ENCODE measurements around the gene HEATR1.
"Not testable (repeated sequence)": the region's sequence is repeated elsewhere in the genome, so short reads cannot be mapped to it uniquely, and the experiment has no call there.

HEATR1 gene

GRCh38 chr1:236581528-236581927 lies 22.8 kb downstream of the HEATR1 start:
- no peak for DNase-seq (ENCODE audit: low read depth in 2 of 2)

GRCh38 chr1:236580404-236580803 lies 23.9 kb downstream of the HEATR1 start:
- DNase-seq (ENCODE audit: low read depth in 2 of 2) = not testable (repeated sequence)

DNA sequence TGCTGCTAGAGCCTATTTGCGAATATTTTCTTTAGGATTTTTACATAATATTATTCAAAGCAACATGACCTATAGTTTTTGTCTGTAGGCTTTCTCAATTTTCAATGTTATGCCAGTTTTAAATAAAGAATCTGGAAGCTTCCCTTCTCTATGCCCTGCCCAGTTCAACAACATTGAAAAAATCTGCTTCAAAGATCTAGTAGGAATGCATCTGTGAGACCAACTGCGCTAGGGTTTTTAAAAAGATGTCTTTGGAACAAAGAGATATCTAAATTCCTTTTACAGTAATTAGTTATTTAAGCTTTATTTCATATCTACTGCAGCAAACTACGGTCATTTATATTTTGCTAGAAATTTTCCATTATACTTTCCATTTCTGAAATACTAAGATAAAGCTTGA lies 25.7 kb downstream of the HEATR1 start:
- no peak for DNase-seq (ENCODE audit: low read depth in 2 of 2)

DNA sequence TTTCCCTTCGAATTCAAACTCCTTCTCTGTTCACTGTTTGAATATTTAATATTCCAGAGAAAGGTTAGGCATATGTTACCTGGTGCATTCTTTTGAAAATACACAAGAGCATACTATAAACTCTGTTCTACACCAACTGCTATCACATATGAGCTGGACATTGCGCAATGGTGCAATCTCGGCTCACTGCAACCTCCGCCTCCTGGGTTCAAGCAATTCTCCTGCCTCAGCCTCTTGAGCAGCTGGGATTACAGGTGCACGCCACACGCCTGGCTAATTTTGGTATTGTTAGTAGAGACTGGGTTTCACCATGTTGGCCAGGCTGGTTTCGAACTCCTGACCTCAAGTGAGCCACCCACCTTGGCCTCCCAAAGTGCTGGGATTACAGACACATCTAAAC lies 27.3 kb downstream of the HEATR1 start:
- DNase-seq (ENCODE audit: low read depth in 2 of 2) = not testable (repeated sequence)

DNA sequence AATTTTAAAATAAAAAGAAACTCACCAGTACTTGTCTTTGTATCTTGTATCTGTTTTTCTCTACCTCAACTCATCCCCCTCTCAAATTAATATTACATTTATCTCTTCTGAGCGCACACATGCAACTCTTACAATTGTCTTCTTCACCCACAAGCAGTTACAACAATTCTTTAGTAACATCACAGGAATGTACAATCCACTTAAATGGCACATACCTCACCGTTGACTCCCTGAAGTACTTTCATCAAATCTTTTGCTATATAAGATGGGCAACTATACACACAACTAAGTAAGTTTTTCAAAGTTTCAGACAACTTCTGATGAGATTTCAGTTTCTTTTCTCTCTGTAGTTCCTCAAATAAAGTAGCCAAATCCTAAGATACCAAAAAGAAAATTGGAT lies 28.3 kb downstream of the HEATR1 start:
- no peak for DNase-seq (ENCODE audit: low read depth in 2 of 2)

GRCh38 chr1:236575523-236575922 lies 28.8 kb downstream of the HEATR1 start:
- no peak for DNase-seq (ENCODE audit: low read depth in 2 of 2)

- DNase-seq (ENCODE audit: low read depth in 2 of 2) = no peak
Measured at GRCh38 chr1:236568285-236568894, 35.9 kb downstream of the HEATR1 start.

DNA sequence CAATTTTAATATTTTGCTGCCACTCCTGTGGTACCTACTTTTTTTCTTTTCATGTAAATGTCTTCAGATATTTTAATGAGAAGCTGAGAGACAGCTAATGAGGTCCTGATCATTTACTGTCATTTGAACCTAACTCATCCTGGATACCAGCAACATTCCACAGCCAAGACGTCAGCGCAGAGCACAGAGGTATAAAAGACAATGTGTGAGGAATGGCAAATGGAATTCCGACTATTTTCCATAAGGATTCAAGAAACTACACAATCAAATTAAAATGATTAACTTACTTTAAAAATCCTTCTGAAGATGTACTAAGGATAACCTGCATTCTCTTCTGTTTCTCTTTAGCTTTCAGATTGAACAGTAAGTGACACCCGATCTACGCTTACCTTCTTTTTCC lies 38.8 kb downstream of the HEATR1 start:
- DNase-seq (ENCODE audit: low read depth in 2 of 2) = no peak

DNA sequence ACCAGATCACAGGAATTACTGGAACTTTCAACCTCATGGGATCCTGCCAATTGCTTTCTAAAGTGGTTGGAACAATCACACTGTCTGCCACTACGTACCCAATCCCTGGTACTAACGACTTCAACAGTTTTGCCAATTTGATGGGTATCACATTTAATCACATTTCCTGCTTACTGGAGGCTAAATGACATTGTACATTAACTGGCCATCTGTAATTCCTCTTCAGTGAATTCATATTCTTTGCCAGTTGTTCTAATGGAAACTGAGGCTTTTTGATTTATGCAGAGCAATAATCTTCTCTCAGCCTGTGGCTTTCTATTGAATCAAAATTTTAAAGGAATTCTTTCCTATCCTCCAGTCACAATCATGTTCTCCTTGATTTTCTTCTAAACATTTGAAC lies 42.3 kb downstream of the HEATR1 start:
- no peak for DNase-seq (ENCODE audit: low read depth in 2 of 2)

DNA sequence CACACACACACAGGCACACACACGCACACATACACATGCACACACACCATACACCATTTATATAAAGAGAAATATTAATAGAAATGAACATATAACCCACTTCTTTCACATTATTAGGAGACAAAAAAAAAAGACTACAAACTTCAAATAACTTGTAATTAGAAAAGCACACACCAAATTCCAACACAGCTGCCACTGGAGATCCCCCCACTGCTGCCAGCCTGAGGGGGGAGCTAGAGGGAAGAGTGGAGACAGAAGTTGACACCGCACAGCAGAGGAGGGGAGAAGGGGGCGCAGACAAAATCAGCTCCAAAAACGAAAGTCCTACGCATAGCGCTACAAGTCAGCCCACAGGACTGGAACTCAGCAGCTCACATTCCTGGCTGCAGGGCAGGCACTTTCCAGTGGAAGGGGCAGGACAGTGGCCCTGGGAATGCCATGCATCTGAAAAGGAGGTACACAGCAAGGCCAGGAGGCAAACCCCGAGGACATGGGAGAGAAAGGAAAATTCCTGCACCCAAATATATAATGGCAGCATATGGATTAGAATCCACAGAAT lies 44.0 kb downstream of the HEATR1 start:
- no peak for DNase-seq (ENCODE audit: low read depth in 2 of 2)

DNA sequence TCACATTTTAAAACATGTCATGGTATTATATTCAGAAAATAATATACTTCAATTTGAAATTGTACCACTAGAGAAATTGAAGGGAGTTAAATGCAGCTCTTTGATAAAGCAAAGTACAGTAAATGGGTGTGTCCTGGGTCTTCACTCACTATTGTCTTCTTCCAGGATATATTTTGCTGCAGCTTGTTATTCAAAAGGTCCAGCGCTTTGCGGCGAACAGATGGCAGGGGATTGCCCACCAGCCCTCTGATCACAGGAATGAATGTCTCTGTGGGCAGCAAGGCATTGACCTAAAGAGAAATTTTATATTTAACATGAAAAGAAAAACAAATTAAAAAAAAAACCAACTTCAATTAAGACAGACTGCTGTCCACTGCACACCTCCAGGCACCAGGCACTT lies 45.5 kb downstream of the HEATR1 start:
- no peak for DNase-seq (ENCODE audit: low read depth in 2 of 2)

- no peak for DNase-seq (ENCODE audit: low read depth in 2 of 2)
Measured at GRCh38 chr1:236558081-236558480, 46.2 kb downstream of the HEATR1 start.

GRCh38 chr1:236556606-236557005 lies 47.7 kb downstream of the HEATR1 start:
- no peak for DNase-seq (ENCODE audit: low read depth in 2 of 2)

DNA sequence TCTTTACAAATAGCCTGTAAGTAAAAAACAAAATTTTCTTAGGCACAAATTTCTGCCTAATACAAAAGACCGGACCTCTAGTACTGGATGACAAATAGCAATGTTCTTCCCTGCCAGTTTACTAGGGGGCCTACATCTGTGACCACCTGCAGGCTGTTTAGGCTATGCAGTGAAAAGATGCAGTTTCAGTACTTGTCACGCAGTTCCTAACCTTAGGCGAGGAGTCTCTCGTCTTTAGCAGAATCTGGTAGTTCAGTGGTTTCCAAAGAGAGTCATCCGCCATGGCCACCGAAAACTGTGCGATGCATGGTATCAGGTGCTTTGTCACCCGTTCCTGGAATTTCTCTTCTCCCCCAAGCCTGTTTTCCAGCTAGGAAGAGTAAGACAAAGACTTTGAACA lies 50.9 kb downstream of the HEATR1 start:
- no peak for DNase-seq (ENCODE audit: low read depth in 2 of 2)

GRCh38 chr1:236552901-236553300 lies 51.4 kb downstream of the HEATR1 start:
- no peak for DNase-seq (ENCODE audit: low read depth in 2 of 2)

DNA sequence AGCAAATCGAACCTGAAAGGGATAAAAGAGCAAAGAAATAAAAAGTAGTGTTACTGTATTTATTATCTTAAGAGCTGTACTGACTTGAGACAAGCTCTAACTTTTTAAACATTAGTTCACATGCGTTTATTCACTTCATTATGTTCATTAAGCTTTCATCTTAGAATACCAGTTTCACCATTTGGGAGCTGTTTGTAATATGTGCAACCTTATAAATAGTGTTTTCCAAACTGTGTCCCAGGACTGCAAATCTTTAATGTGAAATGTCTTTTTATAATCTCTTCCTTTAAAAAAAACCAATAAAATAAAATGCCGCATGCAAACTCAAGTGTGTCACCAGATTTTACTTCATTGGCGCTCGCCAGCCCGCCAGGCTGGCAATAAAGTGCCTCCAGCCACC lies 52.2 kb downstream of the HEATR1 start:
- DNase-seq (ENCODE audit: low read depth in 2 of 2) = no peak

DNA sequence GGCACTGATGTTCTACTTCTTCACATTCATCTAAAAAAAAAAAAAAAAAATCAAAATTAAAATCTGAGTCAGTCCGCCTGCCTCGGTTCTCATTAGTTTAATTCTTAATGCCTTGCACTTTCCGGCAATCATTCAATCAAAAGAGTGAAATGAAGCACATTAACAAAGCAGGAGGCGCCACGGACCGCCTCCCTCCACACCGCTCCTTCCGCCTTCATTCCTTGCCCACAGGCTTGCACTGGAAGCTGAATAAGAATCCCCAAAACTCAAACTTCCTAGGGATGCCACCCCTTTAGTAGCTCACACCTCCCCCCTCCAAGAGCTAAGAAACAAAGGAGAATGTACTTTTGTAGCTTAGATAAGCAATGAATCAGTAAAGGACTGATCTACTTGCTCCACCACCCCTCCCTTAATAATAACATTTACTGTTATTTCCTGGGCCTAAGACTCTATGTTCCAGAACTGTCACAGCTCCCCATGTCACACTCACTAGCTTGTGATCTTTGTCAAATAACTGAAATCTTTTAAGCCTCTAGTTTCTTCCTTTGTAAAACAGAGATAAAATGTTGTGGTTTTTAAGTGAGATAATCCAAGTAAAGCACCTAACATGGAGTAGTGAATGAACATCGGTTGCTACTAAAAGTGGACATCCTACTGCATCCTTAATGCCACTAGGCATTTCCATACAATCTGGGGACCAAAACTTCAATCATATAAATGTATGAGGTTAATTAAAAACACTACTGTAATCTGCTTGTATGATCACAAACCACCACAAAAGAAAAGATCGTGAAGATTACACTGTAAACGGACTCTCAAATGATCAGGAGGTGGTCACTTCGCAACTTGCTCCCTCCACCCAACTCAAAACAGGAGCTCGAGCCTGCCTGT lies 53.1 kb downstream of the HEATR1 start:
- no peak for DNase-seq (ENCODE audit: low read depth in 2 of 2)

- DNase-seq (ENCODE audit: low read depth in 2 of 2) = no peak
Measured at GRCh38 chr1:236548452-236548851, 55.9 kb downstream of the HEATR1 start.

DNA sequence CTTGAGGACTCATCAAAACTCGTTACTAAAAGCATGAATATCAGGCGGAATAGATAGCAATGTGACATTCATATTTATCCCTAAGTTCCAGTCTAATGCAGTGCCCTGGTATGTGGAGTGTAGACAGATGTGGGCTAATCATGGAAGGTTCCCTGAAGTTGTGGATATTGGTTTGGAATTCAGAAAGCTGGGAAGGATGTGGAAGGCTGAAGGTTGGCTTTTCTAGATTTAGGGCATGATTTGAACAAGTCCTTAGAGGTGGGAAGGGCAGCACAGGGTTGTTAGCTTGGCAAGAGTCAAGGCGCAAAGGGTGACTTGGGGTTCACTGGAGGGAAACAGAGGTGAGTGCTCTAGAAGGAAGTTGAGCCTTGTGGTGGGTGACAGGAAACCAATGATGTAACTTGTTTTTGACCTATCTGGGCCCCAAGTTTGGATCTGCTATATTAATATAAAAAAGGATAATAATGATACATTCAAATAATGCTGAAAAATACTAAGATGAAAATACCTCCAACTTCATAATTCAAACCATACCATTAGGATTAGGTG lies 58.6 kb downstream of the HEATR1 start:
- DNase-seq (ENCODE audit: low read depth in 2 of 2) = no peak

GRCh38 chr1:236543065-236543669 lies 61.1 kb downstream of the HEATR1 start:
- no peak for DNase-seq (ENCODE audit: low read depth in 2 of 2)

- no peak for DNase-seq (ENCODE audit: low read depth in 2 of 2)
Measured at GRCh38 chr1:236541710-236542109, 62.6 kb downstream of the HEATR1 start.

GRCh38 chr1:236540813-236541465 lies 63.4 kb downstream of the HEATR1 start:
- DNase-seq (ENCODE audit: low read depth in 2 of 2) = no peak

Data from stimulated activated CD8-positive, alpha-beta memory T cell treated with anti-CD3 and anti-CD28 coated beads, Interleukin-2, amount 100 ng/mL, for 1 hour (primary cell).